Measurements from ENCODE around the gene RASAL3.

RASAL3 gene

DNA sequence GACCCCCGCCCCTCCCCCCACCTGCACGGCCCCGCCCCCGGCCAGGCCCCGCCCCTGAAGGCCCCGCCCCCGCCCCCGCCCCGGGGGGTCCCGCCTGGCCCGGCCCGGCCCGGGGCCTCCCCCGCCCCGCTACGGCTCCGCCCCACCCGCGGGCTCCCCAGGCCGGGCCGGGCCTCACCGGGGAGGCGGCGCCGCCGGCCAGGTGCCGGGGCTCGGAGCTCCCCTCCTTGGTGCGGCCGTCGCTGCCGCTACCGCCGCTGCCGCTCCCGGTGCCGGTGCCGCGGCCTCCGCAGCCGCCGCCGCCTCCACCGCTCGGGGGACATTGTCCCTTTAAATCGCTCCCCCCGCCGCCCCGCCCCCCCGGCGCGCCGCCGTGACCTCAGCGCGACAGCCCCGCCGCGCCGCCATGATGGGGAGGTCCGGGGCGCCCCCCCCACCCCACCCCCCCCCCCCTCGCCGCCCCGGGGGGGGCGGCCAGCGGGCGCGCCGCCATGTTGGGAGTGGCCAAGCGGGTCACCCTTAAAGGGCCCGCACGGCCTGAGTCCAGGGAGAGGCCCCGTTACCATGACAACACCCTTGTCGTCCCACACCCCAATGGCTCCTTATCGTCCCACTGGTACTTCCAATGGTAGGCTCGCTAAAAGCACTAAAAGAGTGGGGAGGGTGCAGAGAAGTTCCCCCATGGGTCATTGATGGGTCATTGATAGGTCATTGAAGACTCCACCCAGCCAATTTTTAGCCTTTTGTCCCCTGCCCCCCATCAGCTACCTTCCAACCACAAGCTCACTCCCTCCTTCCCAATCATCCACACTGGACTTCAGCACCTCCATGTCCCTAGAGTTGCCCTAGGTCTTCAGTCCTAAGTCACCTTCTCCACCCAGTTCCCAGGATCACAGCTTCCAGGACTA lies 14.5 kb downstream of the RASAL3 start, which contains the start of gene WIZ:
Gene WIZ (minus strand): TSS at position 337 of the 908 bp plus-strand sequence. CDS start 1,649 bp downstream, outside the sequence.
- peak within 1 kb of the TSS; percentile 48 for H3K4me3 ChIP-seq (ENCODE audit: low read depth, low read length)

DNA sequence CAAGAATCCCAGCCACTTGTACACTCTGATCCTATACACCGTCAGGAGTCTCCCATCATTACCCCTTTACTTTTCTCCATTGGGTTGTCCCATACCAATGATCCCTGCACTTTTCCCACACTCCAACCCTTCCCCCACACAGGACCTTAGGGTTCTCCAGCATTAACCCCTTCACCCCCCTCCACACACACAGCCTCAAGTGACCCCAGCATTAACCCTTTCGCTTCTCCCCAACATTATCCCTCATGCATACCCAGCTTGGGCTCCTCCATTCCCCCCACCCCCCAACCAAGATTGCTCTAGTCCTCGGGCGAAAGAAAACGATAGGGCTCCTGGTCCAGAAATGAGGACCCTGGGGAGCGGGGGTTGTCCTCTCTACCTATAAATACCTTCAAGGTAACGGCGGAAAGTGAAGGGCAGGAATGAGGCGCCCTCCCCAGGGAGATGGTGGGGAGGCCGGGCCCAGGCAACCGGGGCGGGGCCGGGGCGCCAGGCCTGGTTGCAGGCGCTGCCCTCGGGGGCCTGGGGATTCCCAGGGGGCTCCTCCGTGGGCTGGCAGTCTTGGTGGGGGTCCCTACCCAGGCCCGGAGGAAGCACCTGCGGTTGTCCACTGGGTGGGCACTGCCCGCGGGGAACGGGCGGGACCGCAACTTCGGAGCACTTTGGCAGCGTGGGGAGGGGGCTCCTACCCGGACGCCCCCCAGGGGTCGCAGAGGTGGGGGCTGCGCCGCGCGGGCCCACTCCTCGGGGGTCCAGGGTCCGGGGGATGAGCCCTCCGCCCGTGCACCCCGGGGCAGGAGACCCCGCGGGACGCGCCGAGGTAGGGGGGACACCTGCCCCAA lies 15.3 kb downstream of the RASAL3 start:
- peak overlapping the region; percentile 48 for H3K4me3 ChIP-seq (ENCODE audit: low read depth, low read length)

DNA sequence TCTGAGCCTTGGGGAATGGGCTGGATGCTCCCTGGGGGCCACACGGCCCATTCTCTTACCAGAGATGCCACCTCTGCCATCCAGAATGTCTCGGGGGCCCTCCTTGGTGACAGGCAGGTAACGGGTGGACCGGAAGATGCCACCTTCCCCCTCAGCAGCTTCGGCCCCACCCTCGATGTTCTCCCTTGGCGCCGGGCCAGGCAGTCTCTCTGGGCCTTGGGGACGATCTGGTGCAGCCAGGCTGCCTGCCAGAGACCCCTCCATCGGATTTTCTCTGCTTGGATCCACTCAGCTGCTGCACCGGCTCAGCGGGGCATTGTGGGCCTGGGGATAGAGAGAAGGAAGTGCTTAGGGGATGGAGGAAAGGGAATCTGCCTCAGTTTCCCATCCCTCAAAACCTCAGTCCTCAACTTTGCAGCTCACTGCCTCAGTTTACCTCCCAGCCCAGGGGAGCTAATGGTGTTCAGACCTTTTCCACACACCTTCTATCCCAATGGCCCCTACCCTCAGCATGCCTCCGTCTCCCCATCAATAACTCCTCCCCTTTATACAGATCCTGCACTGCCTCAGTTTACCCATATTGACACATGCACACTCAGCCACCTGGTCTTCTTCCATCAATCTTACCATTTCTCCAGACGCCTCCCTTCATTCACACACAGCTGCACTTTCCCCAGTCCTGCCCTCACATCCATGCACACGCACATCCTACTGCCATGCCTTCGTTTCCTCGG lies 16.1 kb downstream of the RASAL3 start:
- H3K4me3 ChIP-seq (ENCODE audit: low read depth, low read length), result peak overlapping the region; percentile 10

DNA sequence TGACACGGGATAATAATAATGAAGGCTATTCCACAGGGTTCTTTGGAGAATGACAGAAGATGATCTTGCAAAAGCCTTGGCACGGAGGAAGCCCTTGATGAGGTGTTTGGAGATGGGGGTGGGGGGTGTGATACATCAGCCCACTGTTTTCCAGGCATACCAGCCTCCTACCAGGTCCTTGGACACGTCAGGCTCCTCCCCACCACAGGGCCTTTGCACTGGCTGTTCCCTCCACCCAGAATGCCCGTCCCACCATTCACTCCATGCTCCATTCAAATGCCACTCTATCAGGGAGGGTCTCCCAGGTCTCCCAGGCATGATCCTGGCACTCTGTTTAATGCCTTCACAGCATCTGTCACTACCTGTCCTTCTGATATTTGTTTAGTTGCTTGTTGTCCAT lies 17.3 kb downstream of the RASAL3 start:
- no peak overlapping the region for H3K4me3 ChIP-seq (ENCODE audit: low read depth, low read length)

DNA sequence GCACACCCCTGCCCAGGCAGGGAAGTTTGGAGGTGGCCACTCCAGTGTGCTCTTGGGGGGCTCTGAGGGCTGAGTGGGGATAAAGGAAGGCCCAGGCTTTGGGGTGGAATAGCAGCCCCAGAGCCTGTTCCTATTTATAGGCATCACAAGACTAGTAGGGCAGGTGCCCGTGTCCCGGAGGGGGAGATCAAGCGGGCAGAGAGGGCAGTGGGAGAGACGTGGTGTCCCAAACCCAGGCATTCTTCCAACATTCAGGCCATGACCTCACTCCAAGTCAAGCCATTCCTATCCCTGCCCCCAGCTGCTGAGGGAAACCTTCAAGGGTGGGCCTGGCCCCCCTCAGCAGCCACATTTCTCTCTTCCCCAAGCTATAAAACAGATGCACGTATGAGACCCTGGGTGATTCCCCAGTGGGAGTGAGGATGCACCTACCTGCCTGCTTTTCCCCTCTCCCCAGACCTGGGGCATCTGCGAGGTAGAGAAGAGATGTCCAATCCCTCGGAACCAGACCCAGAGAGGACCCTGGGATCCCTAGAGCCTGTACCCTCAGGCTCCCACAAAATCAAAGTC lies 18.5 kb downstream of the RASAL3 start:
- no peak overlapping the region for H3K4me3 ChIP-seq (ENCODE audit: low read depth, low read length)

DNA sequence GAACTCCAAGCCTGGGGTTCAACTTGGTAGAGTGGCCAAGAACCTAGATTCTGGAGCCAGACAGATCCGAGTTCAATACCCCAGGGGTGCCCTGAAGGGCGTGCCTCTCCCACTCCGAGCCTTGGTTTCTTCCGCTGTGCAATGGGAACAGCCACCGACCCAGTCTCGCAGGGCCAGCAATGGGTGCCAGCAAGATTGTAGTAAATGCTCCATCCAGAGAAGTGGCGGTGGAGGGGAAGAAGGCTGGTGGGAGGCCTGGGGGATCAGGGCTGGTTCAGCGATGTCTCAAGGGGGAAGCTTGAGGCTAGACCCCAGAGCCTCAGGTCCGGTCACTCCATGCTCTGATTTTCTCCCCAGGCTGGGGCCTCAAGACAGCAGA lies 19.1 kb downstream of the RASAL3 start:
- no peak overlapping the region for H3K4me3 ChIP-seq (ENCODE audit: low read depth, low read length)

DNA sequence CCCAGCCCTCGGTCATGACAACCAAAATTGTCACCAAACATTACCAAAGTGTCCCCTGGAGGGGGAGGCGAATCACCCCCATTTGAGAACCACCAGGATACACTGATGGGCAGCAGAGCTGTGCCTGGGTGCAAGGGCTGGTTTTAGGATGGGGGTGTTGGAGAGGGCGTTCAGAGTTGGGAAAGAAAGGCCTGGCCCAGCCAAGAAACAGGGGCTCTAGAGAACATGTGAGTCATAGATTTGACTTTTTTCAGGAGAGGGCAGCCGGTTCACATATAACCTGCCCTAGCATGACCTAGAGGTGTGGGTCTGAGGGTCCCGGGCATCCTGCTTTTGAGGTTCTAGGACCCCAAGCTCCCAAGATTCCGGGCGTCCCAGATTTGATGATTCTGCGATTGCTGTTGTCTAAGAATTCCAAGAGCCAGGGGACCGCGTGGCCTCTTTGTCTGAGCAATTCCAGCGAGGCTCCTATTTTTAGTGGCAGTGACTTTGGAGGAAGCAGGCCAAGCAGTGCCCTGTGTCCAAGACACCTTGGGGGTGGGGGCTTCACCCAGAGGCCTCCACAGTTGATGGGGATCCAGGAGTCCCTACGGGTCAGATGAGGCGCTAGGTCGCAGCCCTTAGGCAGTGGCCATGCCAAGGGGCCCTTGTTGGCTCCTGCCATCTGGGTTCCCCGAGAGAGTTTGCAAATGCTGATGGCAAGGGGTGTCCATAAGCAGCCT lies 19.7 kb downstream of the RASAL3 start:
- no peak overlapping the region for H3K4me3 ChIP-seq (ENCODE audit: low read depth, low read length)

DNA sequence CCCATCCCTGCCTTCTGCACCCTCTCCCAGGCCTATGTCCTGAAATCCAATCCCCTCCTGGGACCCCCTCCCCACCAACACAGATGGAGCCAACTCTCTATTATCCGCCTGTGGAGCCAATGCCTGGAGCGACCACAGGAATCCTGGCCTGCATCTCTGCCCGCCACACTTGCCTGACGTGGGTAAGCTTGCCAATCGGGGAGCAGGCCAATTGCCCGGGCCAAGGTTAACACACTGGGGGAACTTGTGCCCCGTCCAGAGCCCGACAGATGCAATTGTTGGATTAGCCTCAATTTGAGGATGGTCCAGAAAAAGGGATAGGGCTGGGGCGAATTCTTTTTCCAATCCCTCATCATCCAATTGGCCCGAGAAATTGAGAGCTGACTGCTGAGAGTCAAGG lies 20.5 kb downstream of the RASAL3 start:
- H3K4me3 ChIP-seq (ENCODE audit: low read depth, low read length), result no peak overlapping the region

DNA sequence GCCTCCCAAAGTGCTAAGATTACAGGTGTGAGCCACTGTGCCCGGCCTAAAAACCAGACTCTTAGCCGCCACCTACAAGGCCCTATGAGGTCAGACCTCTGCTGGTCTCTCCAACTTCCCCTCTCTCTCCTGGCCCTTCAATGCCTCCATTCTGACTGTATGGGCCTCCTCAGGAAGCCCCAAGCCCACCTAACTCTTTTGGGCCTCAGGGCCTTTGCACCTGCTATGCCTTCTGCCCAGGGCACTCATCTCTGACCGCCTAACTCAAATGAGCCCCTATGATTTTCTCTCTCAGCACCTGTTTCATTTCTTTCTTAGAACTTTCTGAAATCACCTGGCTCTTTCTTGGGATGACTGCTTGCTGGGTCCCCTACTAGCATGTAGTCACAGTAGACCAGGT lies 21.0 kb downstream of the RASAL3 start:
- H3K4me3 ChIP-seq (ENCODE audit: low read depth, low read length), result no peak overlapping the region

DNA sequence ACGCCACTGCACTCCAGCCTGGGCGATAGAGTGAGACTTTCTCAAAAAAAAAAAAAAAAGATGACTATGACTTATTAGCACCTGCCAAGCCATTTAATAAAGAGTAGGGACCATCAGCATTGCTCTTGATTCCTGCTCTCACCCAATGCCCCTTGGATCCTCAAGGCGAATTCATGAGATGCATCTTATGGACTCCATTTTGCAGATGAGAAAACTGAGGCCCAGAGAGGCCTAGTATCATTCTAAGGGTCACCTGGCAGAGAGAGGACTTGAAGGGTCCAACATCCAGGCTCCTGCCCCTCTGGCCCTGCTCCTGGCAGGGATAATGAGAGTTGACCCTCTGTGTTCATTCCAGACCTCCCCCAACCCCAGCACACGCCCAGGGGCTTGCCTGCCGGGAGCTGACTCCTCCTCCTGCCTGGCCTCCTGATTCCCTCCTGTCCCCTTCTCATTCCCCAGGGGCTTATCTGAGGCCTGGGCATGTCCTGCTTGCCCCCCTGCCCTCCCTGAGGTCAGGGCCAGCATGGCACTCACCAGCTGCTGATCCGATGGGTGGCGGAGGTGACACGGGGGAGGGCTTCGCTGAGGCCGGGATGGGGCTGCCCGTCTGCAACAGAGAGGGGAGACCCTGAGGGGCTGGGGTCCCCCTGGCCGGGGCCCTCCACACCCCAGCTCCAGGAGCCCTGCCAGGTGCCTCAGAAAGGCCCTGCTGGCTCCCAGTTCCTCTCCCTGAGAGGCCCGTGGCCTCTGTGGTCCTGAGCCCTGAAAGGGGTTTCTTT lies 22.0 kb downstream of the RASAL3 start:
- no peak overlapping the region for H3K4me3 ChIP-seq (ENCODE audit: low read depth, low read length)

DNA sequence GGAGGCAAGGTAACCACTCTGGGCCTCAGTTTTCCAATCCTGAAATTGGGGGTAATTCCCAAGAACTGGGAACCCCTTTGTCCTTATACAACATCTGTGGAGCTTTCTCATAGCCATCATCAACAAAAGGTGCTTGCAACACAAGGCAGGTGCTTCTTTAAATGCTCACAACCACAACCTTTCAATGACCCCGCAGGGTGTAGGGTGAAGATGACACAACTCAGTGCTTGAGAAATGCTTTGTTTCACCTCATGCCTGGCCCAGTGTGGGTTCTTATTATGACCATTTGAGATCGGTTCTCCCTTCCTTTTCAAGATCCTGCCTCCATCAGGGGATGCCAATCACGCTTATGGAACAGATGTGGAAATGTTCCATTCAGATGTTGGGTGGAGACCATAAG lies 23.0 kb downstream of the RASAL3 start:
- no peak overlapping the region for H3K4me3 ChIP-seq (ENCODE audit: low read depth, low read length)

DNA sequence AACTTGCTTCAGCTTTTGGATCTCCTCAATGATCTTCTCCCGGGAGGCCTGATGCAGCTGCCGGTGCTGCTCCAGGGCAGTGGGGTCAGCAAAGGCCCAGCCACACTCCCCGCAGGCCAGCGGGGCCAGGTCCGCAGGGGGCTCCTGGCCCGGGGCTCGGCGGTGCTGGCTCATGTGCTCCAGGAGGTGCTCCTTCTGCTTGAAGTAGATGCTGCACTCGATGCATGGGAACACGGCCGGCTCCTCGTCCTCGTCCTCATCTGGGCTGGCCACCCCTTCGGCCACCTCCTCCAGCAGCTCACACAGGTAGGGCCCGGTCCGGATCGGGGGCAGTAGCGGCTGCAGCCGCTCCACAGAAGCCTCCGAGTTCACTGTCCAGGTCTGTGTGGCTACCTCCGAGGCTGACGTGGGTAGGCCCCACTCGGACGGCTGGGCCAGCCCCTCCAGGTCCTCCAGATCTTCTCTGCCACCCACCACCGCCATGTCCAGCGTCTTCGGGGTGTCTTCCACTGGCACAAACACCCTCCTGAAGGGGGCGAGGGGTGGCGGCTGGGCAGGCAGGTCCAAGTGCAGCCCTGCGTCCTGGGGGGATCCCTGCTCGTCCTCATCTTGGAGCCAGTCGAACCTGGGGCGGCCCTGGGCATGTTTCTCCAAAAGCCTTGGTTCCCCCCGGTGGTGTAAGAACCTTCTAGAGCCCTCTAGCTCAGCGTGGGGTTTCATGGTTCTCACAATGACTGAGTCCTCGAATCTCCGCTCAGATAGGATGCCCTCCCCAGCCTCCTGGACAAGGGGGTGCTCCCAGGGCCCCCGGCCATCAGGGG lies 24.3 kb downstream of the RASAL3 start:
- no peak overlapping the region for H3K4me3 ChIP-seq (ENCODE audit: low read depth, low read length)

DNA sequence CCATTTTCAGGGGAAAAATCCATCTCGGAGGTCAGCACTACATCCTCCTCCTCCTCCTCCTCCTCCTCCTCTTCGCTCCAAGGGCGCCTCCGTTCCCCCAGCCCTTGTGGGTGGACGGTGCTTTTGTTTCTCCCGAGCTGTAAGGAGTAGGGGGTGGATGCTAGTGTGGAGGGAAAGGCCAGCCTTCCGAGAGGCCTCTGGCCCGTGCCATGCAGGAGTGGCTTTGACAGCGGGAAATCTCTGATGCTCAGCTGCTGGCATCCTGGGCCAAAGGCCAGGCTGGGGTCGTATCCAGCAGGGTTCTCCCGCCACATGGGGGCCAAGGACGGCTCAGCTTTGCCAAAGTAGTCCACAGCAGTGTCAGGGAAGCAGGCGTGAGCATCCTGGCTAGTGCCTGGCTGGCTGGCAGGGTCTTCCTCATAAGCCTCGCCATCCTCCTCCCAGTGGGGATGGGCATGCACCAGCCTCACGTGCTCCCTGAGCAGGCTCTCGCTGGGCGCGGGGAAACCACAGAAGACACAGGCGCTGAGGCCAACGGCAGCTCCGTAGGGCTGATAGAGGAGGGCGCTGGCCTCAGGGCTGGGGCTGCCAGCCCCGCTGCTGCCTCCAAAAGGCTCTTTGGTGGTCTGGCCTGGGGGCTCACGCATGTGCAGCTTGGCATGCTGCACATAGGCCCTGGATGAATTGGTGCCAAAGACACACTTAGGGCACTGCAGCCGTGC lies 25.1 kb downstream of the RASAL3 start:
- H3K4me3 ChIP-seq (ENCODE audit: low read depth, low read length), result no peak overlapping the region

DNA sequence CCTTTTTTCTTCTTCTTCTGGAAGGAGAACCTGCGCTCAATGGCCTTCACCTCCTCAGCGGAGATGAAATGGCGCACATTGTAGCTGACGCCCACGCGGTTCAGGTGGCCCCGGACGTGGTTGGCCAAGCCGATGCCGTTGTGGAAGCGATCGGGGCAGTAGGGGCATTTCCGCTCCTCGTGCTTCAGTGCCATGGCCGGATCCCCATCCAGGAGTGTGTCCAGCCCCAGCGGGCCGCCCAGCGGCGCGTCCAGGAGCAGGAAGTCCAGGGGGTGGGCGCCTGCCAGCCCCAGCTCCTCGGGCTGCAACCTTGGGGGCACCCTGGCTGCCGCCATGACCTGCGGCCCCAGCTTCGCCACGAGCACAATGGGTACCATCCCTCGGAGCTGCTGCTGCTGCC lies 25.8 kb downstream of the RASAL3 start:
- H3K4me3 ChIP-seq (ENCODE audit: low read depth, low read length), result no peak overlapping the region

DNA sequence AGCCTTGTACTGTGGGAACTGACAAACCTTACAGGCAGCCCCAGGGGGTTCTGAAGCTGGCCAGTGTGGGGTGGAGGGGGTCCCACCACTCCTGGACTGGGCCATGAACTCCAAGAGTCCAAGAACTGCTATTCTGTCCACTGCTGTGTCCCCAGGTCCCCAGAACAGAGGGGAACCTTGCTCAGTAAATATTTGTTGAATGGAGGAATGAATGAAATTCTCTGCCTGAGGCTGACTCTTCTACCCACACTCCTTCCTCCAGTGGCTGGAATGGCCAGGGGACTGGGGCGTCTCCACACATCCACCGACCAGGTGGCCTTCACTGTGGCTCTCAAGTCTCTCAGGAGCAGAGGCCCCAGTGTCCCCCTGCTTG lies 26.2 kb downstream of the RASAL3 start:
- H3K4me3 ChIP-seq (ENCODE audit: low read depth, low read length), result no peak overlapping the region

DNA sequence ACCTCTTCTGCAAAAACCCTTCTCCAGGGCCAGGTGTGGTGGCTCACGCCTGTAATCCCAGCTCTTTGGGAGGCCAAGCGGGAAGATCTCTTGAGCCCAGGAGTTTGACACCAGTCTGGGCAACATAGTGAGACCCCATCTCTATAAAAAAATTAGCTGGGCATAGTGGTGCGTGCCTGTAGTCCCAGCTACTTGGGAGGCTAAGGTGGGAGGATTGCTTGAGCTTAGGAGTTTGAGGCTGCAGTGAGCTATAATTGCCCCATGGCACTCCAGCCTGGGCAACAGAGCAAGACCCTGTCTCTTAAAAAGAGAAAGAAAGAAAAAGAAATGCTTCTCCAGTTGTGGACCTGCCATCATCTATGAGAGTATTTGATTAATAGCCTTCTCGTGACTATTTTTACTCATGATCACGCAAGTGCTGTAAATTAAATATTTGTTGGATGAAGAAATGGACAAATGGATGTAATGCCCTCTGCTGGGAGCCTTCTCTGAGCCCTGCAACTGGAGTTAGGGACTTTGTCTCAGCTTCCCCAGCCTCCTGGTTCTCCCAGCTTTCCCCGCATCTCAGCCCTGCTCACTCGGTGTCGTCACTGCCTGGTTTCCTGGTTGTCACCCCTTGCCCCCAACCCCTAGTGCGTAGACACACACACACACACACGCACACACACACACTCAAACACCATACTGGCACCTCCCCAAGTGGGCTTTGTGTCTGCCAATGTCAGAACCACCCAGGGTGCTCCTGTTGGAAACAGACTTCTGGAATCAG lies 26.8 kb downstream of the RASAL3 start:
- H3K4me3 ChIP-seq (ENCODE audit: low read depth, low read length), result no peak overlapping the region

DNA sequence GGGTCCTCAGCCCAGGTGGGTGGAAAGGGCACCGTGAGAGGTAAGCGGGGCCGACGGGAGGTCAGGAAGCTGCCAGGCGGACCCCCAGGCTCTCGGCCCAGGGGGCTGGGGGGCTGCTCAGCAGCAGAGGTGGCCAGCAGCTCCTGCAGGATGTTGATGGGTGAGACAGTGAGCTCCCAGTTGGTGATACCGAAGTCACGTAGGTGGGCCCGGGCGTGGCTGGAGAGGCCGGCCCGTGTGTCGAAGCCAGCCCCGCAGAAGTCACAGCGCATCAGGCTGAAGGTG lies 27.6 kb downstream of the RASAL3 start:
- no peak overlapping the region for H3K4me3 ChIP-seq (ENCODE audit: low read depth, low read length)
